Hematopoietic multipotent progenitor cell treated with erythropoietin and hydrocortisone succinate and interleukin-3 and kit ligand, for 15 days (in vitro differentiated cells): ENCODE data around the gene CD58.

Source experiments
- DNase-seq: peaks from one replicate; pipeline ENCODE4 v3.0.0-alpha.2; 2015; ENCODE audit warnings: low spot score

The CD58 gene

DNA sequence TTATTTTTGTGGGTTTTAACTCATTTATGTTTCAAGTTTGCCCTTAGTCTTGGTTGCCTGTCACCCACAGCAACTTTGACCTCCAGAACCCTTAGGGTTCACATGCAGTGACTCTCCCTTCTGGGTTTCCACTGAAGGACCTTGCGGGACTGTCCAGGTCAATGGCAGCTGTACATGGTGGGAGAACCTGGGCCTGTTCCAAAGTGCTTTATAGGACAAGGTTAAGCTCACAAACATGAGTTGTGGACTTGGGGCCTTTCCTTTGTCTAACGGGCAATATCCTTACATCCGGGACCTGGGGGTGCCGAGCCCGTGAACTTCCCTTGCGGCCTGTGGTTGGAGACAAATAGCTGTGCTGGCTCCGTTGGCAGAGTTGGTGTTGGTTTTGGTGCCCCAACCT, 77.8 kb downstream of the CD58 start:
- DNase-seq = no peak

DNA sequence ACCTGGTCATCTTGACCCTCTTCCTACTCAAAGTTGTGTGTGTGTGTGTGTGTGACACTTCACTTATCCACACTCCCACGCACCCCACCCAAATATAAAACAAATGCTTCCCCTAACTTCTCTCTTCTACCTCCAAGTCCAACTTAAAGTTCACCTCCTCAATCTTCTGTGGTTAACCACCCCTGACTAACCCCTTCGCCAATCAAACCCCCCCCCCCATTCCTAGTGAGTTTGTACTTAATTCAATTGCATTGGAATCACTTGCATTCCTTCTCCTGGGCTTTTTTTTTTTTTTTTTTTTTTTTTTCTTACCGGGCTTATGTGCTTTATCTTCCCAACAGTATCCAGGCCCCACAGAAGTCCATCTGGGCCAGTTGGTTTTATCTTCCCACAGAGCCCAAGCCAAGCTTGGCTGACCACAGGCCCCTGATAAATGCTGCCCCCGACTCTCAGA, 78.4 kb downstream of the CD58 start:
- DNase-seq = no peak

DNA sequence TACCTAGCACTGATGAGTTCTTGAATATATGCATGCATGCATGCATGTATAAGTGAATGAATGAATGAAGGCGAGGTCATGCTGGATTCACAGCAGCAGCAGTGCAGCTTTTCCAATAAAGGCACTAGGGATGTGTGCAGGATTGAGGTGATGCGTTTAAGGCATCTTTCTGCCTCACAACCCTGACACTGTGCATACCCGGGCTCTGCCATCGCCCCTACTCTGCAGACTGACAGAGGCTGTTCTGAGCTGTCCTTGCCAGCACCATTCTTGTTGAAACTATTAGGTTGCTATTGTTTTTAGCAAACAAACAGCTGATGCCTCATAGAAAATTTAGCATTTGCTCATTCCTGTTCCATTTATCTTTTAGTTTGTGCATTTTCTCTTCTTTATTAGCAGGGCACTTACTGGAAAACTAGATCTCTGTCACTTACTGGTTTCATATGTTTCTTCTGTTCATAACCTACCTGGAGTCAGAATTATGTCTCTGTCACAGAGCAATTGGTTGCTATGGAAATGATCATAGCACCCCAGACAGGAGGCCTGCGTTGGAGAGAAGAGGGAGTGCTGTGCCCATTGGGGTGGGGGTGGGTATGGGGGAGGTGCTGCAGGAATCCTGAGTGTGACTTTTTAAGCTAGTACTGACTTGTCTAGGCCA, 79.0 kb downstream of the CD58 start:
- no peak for DNase-seq

DNA sequence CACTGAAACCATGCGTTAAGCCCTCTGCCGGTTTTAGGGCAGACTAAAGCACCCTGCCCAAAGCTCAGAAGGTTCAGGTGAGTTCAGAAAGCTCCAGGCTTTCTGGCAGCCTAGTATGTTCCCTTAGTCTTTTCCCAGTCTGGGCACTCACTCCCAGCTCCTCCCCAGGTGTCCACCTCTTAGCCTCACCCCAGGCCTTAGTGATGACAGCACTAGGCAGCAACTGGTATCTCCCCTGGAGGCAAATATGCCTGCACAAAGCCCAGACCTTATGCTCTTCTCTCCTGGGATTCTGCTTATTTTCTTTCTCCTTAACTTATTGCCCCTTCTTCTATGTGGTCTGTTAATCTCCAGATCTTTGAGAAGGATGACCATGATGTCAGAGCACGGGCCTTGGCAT, 80.2 kb downstream of the CD58 start:
- no peak for DNase-seq

DNA sequence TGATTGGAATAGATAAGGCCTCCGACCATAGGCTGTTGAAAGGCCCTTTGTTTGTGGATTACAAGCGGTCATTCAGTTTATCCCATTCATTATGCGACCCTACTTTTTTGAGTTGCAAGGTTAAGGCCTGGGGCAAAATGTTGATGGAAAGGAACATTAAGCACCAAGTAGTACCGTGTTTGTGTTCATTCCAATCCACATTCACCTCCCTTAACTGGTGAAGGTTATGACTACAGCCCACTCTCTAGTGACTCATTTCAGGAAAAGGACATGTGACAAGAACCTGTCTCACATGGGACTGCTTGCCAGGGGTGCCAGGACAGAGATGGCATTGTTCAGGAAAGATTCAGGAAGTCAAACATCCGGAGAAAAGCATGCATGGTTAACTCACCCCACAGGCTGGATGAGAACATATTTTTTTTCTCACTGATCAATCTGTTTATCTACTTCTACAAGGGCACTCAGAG, 81.6 kb downstream of the CD58 start:
- no peak for DNase-seq

DNA sequence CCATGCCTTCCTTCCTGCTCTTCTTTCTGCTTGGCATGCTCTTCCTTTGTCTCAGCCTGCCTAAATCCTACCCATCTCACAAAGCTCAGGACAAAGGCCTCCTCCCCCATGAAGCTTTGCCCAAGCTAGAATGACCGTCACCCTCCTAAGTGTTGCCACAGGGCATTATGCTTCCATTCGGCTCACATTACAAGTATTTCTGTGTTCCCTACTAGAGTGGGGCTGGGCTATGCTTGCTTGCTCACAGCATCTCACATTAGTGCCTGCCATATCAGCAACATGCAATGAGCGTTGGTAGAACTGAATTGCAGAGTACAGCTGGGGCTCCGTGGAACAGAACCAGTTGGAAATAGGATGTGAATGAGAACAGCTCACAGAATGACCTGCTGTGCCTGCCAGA, 82.8 kb downstream of the CD58 start:
- DNase-seq = no peak

DNA sequence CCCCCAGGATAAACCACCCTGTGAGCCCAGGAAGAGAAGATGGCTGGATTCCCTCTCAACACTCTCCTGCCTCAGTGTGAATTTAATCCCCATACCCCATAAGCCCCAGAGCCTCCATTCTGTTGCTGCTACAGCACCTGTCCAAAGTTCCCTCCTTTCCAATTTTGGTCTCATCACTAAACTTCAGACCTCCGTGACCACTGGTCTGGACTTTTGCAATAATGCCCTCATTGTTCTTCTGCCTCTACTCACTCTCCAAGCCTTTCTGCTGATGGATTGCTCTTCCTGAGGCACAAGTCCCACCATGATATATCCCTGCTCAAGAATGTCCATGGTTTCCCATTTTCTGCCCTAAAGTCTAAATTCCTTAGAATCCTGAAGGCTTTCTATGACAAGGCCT, 83.2 kb downstream of the CD58 start:
- DNase-seq = no peak

DNA sequence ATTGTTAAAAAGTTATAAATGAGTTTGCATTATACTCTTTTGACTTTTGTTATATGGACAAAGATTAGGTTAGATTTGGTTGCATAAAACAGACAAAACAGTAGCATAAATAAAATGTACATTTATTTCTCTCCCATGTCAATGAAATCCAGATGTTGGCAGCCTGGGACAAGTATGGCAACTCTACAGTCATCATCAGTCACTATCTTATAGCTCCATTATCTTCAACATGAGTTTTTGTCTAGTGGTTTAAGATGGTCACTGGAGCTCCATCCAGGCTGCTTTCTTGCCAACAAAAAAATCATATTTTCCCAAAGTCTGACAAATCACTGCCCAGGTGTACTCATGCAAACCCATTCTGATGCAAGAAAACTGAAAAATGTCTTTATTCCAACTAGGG, 83.8 kb downstream of the CD58 start:
- no peak for DNase-seq

DNA sequence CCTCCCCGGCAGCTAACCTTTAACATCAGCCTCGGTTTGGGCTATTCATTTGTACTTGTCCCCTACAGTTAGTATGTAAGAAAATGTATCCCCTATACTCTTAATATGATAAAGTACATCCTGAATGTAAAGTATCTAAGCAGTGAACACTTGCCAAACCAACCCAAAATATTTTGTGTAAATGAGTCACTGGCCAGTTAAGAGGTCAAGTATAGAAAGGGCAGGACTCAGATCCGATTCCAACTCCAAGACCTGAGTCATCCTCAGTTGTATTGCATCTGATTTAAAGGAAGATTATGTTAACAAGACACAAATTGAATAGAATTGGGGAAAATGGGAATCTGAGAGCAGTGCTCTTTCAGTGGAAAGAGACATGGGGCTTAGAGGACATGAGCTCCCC, 84.4 kb downstream of the CD58 start:
- DNase-seq = no peak

DNA sequence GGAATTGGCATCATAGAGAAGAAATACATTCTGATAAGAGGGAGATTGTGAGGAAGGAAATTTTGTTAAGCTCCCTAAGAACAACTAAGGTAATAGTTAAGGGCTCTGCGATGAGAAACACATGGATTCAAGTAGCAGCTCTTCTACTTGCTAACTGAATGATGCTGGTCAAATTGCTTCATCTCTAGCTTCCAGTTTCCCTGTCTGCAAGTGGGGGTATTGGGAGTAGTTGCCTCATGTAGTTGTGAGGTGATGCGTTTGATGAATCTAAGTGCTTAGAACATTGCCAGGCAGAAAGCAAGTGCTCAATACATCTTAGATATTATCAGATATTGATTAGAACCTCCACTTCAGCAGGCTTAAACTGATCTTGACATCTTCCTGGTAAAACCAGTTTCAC, 84.8 kb downstream of the CD58 start:
- no peak for DNase-seq

DNA sequence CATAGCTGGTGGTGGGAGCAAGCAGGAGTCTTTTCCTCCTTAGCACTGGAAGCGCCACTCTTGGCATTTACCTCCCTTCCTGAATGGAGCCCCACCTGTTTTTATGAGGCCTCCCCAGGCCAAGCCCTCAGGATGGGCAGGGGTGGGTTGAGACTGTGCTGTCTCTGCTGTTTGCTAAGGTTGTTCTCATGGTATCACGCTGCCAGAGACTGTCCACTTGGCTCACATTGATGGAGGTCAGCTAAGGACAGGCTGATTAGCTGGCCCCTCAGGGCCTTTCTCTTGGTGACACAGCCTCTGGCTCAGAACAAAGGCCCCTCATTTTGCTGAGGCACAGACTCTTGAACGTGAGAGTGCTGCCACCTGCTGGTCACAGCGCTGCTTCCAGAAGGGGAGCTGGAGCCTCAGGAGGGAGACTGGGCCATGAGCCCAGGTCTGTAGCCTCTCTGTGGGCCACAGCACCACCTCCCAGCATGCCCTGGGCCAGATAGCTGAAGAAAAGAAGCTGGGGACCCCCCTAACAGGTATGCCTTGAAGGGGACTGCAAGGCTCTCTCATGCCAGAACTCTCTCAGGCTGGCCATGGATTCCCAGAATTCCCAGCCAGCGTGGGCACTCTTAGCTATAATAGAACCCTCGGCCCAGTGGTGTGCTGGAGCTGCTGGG, 85.6 kb downstream of the CD58 start:
- peak; percentile 89 for DNase-seq

DNA sequence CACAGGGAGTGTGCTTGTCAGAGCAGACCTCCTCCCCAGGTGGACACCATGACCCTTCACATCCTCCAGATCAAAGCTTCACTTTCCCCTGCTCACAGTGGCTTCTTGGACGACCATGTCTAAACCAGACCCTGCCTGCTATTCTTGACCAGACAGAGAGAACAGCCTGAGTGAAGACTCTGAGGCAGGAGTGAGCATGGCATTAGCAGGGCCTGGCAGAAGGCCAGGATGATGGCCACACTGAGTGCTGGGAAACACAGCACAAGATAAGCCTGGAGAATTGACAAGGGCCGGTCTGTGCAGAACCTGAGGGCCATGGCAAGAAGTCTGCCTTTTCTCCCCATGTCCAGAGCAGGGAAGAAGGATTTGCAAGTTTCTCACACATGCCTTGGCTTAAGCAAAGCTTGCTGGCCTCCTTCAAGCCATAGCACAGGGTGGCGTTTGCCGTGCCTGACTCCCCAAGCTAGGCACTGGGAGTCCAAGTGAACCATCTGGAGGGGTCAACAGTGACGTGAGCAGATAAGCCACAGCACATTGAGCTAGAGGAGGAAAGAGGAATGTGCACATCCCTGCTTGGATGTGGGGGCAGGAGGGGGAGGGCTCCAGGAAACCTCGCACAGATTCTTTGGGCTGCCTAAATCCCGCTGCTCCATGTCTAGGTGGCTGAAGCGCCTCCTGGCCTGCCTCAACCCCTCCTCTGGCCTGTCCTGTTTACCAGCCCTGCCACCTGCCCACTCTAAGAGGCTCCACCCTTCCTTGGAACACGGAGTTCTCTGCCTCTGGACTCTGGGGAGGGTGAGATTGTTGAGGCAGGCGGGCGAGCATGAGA, 87.1 kb downstream of the CD58 start:
- DNase-seq = peak; percentile 78

DNA sequence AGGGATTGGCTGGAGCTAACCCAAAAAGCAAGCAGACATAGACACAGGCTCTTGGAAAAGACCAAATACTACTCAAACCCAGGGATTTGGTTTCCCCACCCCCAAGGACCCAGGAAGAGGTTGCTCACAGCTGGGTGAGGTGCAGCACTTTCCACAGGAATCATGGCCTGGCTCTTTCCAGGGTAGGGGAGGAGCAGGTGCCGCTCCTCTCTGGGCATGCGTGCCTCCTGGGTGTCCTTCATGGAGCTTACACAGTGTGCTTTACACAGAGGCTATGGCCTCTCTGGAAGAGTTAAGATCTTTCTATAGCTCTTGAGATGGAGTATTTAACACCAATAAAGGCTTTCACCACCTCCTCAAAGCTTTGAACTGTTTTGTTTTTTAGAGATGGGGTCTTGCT, 88.3 kb downstream of the CD58 start:
- no peak for DNase-seq

DNA sequence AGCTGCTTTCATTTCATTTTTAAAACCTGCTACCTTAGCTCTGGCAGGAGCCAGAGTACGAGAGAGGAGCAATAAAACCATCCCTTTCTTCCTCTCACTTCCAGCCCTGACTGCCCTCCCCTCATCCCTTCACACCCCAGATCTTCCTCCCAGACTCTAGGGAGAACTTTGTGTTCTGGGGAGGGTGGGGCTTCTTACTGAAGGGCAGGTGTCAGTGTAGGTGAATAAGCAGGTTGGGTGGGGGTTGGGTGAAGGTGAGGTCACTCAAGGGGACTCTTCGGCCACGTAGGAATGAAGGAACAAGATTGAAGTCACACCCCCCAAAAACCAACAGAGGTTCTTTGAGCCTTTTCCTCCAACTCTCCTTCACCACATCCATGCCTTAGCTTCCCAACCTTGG, 88.9 kb downstream of the CD58 start:
- no peak for DNase-seq

DNA sequence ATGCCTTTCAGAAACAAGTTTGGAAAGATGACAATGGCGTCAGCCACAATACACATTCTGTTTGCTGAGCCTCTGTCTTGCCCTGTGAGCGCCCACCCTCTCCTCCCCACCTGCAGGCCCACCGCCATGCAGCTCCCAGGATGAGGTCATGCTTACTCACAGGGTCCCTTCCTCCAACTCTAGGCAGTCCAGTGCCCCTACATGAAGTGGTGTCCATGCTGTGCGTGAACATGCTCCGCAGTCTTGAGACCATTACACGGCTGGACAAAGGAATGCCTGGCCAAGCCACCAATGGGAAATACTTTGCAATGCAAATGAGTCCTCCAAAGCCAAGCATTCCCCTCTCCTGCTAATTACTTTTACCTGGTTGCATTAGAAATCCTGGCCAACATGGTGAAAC, 92.2 kb downstream of the CD58 start:
- no peak for DNase-seq

DNA sequence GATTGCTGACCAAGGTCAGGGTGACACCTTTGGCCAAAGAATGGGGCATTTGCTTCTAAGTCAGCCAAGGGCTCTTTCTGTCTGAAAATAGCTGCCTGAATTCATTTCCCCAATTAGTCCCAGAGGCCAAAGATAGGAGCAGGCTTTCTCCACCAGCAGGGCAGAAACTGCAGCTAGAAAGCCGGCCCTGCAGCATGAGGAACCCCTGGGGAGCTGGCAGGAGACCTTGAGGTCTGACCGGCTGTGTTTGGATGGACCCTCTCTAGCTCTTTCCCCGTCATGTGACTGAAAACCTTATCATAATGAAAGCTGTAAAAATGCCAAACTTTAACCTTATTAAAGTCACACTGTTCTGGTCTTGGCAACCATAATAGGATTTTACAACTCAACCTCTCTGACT, 93.4 kb downstream of the CD58 start:
- DNase-seq = no peak

DNA sequence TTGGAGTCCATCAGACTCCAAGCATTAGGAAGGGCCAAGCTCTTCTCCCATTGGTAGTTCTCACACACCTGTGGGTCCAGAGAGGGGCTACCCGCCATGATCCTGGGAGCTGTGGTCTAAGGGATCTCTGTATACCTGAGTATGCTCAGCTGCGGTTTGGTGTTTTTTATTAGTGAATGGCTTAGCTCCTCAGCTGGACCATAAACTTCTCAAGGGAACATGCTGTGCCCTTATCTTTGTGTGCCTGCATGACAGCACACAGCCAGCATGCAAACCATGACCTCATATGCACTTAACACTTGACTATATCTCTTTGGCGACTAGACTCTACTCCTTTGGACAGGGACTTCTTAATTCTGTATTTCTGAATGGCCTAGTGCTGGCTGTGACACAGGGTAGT, 94.5 kb downstream of the CD58 start:
- peak; percentile 73 for DNase-seq

DNA sequence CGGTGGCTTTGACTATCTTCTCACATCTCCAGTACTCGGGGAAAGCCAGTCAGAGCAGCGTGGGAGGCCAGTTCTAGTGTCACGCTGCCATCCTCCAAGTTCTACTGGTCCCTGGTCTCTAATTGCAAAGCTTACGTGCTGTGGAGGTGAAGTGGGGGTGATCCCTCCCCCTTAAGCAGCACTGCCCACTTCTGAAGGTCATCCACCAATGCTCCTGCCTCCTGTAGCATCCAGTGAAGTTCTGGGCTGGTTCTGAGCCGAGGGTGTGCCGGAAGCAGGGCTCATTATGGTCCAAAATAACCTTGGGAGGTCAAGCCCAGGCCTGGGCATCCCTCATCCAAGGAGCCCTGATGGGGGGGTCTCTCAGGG, 95.0 kb downstream of the CD58 start:
- DNase-seq = no peak

DNA sequence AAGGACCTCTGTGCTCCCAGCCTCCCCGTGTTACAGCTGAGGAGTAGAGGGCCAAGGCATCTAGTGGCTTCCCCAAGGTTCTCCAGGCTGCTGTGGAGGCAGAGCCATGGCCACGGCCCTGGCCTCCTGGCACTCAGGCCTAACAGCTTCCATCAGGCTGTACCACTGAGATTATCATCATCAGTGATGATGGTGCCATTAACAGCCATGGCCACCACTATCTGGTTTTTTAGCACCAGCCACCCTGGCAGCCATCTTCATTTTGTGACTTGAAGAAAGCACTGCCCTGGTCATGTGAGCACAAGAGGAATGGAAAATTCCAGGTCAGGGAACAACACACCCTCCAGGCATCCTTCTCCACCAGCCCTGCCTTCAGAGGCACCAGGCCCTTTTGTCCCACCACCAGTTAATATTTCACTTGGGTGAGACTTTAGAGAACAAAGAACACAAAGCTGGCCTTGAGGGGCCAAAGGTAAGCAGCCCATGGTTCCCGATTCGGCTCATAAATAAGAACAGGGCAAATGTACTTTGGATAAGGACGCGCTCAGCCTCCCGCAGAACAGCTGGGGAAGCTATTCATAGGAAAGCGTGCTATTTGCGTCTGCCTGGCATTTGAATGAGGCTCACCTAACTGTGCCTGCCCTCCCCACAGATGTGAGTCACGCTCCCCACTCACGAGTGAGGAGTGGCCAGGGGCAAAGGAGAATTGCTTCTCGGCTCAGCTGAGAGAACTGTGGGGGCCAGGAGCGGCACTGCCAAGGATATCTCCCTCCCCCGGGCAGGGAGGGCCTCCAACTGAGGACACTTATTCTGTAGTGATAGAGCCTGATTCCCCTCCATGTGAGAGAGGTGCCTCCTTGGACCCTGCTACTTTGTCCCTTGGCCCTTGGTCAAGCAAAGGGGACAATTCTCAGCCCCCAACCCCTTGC, 95.6 kb downstream of the CD58 start:
- no peak for DNase-seq

DNA sequence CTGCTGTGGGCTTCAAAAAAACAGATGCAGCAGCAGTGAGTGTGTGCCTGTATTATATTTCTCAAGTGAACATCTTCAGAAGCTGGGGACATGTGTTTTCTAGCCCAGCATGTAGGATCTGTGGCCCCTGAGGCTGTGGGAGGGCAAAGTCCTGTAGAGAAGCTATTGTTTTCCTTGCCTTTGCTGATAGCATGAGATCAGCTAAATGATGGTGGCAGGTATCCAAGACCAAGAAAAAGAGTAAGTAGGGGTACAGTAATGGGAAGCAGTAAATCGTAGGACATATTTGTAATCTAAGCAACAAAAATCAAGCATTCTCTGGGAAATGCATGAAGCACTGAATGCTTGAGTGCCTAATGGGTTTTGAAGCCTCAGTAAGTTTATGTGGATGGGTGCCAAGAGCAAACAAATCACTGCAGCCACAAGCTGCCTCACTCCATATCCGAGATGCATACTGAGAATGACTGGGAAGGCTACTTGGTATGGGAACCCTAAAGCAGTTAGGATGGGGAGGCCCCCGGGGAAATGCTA, 98.3 kb downstream of the CD58 start:
- no peak for DNase-seq

DNA sequence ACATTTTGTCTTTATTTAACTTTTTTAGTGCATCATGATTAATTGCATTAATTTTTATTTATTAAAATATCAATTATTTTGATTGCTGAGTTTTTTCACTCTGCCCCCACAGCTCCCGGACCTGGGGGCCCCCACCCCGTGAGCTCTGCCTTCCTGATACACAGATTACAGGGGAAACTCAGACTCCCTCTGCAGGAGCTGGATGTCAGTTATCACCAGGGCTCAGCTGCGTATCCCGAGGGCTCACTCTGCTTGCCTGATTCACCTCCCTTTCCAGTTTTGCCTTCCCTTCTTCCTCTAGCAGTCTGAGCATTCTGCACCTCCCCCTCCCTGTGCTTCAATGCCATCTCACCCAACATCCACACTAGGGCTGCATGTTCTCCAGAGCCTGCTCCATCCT, 99.6 kb downstream of the CD58 start:
- DNase-seq = no peak

DNA sequence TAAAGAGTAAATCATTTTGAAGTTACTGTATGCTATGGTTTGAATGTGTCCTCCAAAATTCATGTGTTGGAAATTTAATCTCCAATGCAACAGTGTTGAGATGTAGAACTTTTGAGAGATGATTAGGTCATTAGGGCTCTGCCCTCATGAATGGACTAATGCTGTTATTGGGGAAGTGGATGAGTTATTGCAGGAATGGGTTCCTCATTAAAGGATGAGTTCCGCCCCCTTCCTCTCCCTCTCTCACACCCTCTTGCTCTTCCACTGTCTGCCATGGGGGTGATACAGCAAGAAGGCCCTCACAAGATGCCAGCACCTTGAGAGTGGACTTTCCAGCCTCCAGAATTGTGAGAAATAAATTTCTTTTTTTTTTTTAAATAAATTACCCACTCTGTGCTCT, 100.2 kb downstream of the CD58 start:
- no peak for DNase-seq
